NCI-H1694 treated with DMSO at 0.1 percent for 48 hours (cell line): ENCODE results near the gene CECR2.

Experiments used
- DNase-seq: peaks from one replicate; lab custom pipeline; 2025; lab: John Stamatoyannopoulos, UW

Gene CECR2

DNA sequence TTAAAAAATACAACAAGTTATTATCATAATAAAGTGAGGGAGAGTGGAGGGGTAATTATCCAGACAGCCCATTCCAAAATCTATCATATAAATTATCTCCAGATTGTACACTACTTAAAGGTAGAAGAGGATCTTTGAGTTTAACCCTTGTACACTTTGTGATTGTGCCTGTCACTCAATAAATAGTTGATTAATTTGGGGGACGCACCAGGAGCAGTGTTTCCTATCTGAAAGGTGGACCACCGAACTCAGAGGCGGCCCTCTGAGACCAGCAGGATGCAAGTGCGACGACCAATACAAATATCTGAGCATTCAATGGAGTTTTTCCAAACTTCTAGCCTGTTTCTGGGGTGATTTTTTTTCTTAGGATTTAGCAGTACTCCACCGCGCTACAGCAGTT lies 1.1 kb upstream of the CECR2 start:
- DNase-seq = no peak

DNA sequence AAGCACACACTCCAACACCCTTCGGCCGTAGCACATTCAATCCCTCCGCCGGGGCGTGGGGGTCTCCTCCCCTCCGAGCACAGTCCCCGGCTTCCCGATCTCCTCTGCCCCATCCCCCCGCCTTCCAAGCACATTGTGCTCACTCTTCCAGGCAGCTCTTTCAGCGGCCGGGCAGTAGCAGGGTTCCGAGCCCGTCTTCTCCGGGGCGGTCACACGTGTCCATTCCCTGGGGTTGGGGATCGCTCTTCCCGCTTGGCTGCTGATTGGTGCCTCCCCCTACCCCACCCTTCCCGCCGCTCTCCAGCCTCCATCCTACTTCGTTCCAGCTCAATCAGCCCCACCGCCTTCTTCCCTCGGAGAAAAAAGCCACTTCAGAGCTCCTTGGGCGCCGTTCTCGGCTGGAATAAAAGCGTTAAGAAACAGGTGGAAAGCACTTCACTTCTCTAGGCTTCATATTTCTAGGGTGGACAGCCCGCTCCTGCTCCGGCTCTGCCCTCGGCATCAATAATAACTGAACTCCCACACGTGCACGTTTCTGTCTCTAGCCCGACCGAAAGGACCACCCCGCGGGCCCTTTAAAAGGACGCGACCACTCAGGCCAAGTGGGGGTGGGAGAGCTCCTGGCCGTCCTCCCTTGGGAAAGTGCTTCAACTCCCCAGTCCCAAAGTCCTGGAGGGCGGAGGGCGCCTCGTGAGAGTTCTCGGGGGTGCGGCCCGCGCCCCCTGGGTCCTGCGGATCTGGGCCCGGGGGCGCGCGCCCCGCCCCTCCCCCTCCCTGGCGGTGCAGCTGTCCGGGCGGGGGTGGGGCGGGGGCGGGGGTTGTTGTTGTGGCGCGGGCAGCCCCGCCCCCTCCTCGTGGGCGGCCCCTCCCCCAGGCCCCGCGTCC lies 464 bp upstream of the CECR2 start:
- peak; percentile 35 for DNase-seq

DNA sequence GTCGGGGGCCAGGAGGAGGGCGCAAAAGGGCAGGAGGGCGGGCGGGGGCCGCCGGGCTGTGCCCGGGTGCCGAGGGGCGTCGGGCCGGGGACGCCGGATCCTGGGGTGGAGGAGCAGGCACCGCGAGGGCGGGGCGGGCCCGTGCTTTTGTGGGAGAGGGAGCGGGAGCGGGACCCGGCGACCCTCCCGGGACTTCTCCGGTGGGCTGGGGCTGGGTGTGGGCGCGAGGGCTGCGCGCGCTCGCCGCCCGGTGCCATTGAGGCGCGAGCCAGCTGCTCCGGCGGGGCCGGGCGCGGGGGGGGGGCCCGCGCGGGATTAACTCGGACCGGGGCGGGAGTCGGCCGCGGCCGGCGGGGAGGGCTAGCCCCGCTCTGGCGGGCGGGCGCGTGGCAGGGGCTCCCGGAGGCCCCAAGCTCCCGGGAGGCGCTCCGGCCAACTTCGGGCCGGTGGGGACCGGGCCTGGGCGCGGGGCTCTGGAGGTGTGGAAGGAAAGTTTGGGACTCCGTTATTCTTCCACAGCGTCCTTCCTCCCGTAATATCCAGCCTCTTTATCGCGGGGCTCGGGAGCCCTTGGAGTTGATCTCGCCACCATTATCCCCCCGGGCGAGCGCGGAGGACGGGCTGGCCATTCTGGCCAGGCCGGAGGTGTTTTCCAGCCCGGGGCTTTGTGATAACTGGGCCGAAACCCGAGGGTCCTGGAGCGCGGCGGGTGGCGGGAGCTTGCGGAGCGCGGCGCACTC lies 936 bp downstream of the CECR2 start:
- DNase-seq = no peak

DNA sequence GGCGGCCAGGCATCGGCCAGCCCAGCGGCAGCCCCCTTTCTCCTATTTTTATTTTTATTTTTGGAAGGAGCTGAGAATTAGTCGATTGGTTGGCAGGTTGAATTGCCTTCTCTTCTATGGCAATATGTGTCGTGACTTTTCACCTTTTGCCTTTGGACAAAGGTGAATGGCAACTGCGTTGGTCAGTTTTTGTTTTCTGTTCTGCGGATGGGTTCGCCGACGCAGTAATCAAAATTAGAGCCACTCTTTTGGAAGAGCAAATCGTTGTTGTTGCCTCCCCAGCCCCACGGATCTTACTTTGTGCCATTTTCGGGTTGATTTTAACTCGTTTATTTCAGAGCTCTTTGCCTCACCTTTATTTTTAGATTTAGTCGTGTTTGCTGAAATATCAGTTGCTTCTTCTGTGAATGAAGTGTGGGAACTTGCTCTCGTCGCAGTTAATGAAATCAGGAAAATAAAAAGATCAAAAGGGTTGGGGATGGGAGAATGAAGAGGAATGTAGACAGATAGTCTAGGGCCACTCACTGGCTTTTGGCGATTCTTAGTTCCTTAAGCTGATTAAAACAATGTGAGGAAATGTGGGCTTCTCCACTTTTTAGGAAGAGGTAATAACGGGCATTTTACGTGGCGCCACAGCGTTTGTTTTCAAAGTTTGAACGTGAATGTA lies 1.6 kb downstream of the CECR2 start:
- DNase-seq = no peak

DNA sequence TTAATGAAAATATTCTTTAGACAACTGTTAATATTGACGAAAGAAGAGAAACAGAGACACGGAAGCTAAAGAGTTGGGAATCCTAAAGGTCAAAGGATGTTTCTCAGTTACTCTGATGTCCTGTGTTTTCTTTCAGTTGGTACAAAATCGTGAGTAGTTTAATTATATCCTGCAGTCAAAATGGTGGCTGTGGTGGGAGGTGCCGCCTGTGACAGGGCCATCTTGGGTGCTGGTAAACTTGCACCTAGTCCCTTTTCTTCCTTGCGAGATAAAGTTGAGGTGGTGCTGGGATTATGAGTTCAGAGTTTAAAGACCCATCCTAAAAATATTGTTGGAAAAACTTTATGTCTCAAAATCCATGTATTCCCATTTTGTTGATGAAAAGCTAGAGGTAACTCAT lies 2.2 kb downstream of the CECR2 start:
- no peak for DNase-seq

DNA sequence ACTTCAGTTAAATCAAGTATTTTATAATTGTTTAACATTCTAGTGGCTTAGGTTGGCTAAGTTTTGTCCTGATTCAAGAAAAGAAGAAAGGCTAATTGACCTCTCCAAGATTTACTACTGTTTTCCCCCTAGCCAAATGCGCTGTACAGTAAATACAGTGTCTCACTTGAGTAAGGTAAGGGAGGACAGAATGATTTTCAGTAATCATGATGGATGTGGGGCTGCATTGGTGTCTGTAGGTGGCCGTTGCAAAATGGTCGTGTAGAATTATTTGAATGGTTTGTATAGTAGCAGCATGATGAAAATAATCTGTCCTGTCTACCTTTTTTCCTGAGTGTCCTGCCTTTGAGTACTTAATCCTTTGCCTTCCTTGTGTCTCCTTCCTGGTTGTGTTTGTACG lies 4.6 kb downstream of the CECR2 start:
- no peak for DNase-seq

DNA sequence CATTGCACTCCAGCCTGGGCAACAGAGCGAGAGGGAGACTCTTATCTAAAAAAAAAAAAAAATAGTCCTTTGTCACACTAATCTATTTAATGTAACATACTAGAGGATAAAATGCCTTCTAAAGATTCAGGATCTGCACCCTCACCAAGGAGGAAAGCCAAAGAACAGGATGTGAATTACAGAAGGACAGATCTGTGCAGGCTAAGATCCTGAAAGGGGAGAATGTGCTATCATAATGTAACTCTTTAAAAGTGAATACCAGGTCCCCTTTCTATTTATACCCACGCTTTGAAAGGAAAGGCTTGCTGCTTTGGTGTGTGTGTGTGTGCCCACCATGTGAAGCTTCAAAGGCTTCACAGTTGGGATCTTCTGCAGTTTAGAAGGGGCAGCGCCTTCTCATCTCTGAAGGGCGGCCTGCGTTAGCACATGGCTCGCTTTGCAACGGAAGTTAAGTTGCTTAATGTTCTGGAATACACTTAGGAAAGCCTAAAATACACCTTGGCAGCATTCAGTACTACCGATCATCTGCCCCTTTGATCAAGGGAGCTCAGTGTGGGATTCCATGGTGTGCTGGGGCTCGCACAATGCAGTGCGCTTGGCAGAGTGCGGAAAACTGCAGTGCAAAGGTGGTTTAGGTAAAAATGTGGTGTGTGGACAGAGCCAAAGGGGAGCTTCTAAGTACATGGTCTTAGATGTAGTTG lies 6.8 kb downstream of the CECR2 start:
- DNase-seq = no peak

DNA sequence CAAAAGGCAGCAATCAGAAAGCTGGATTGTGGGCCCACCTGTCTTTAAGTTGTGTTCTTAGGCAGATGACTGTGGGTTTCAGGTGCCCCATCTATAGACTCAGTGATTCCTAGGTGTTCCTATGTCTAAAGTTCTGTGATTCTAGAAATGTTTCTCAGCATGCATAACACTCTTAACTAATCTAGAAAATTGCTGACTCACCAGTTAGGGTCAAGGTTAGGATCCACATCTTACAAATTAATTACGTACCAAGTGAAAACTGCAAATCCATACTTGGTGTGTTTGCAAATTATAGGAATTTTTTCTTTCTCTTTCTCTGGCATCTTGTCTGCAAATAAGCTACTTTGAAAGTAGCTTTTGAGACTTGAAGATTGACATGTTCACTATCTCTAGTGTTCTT lies 7.7 kb downstream of the CECR2 start:
- DNase-seq = no peak

DNA sequence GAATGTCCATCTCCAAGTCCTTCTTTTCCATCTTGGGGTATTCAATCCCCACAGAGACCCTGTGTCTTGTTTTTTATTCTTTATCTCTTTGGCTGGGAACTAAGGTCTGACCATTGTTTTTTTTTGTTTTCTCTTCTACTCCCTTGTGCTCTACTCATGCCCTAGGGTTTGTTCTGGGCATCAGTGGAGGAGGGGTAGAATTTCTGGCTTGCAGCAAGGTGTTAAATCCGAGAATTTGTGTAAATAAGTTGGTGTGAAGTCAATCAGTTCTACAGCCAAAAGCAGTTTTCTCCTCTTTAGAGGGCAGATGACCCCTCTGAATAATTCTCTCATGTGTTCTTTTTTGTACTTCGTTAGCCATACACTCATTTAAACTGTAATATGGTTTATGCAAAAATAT lies 10.7 kb downstream of the CECR2 start:
- no peak for DNase-seq

DNA sequence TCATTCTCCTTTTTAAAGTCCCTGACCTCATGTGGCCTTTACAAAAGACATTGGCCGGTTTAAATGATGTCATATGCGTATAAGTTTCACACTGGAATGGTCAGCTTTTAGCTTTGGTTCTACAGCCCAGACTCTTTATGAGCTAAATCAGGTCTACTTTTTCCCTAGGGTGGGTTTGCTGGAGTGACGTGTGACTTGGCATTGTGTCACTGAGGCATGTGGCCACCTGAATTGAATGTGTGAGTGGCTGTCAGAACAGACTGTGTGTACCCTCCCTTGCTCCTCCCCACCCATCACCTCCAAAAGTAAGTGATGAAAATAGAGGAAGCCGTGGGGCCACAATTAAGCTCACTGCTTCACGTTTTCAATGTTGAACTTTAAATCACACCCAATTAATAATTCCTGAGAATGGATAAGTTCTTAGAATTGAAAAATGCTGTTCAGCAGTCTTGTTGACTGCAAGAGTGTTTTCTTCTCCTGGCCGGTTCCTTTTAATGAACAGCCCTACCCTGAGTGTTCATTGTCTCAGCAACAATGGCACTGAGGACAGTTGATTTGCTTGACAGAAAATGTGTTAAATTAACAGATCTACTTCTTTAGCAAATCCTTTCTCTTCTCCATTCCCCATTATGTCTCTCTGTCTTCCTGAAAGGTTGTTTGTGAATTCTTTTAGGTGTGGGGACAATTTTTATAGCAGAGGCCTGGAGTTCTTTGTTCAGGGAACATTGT lies 11.3 kb downstream of the CECR2 start:
- DNase-seq = no peak

DNA sequence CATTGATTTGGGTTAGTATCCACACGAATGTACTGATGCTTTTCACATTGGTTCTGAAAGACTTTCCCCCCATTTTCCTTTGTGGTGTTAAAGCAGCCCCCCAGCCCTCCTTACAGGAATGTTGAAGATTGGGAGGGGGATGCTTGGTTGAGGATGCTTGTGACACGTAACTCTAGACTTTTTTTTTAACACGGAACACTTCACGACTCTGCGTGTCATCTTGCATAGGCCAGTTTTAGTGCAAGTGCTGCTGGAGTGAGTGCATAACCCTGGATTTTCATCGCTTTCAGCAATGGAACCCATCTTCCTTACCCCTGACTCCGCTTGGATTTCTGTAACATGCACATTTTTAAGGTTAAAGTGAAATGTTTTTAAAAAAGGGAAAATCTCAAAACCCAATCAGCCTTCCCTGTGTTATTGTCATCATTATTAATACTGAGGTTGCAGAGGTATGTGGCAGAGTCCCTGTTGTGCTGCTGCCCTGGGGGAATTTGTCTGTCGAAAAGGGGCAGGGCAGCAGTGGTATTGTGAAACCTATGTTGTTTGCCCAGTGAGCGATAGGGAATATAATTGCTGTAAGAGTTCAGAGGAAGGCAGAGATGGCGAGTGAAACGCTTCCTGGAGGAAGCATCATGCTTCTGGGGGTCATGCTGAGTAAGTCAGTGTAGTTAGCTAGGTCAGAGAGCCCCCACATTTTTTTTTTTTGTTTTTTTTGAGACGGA lies 12.1 kb downstream of the CECR2 start:
- DNase-seq = no peak

DNA sequence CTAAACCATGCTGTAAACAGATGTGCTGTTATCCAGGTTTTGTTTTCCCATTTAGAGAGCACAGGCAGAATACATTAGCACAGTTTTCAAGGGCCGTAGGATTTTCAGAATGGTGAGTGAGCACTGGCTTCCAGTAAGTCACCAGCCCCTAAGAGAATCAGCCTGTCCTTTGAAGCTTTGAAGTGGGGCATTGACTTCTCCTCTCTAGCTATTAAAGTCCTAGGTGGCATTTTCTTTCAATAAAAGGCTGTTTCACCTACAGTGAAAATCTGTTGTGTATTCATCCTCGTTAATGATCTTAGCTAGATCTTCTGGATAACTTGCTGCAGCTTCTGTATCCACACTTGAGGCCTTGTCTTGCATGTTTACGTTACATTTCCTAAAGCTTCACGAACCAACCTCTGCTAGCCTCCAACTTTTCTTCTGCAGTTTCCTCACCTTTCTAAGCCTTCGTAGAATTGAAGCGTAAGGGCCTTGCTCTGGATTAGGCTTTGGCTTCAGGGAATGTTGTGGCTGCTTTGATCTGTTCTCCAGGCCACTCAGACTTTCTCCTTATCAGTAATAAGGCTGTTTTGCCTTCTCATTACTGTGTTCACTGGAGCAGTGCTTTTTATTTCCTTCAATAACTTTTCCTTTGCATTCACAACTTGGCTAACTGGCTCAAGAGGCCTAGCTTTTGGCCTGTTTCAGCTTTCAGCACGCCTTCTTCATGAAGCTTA lies 15.5 kb downstream of the CECR2 start:
- DNase-seq = no peak

DNA sequence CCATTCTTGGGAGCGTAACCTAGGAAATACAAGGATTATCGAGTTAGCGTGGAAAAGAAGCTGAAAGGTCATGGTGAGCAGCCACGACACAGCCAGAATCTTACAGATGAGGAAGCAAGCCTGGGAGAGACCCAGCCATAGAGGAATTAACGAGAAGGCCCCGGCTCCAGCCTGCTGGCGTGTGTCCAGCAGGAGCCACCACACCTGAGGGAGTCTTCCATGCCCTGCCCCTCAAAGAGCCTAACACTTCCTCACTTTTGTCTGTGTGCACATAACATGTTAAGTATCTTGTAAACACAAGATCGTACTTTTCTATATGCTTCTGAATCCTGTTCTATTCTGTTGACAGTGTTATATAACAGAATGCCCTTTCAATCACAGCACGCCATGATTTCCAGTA lies 18.1 kb downstream of the CECR2 start:
- DNase-seq = no peak

DNA sequence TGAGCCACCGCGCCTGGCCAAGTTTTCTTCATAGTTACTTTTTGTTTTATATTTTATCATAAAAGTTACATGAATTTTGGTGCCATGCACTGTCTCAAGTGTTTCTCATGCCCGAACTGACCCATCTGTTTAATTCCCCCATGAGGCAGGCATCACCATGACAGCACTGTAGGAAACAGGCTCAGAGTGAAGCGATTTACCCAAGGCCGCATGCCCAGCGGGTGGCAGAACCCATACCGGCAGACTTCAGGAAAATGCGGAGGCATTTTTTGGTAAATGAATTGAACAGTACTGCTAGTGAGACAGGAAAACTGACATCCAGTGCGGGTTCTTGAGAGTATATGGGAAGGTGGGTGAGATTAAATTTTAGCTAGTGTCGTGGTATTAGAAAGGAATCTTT lies 19.0 kb downstream of the CECR2 start:
- DNase-seq = no peak

DNA sequence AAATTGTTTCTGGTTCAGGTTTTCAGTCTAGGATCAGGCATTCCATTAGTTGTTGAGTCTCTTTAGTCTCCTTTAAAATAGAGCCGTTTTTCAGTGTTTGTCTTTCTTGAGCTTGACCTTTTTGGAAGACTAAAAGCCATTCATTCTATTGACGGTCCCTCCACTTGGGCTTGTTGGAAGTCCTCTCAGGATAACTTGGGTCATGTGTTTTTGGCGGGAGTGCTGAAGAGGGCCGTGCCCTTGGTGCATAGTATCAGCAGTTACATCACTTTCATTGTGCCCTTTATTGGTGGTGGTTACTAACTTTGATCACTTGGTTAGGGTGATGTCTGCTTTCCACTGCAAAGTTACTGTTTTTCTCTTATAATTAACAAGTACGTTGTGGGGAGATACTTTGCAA lies 20.8 kb downstream of the CECR2 start:
- no peak for DNase-seq

DNA sequence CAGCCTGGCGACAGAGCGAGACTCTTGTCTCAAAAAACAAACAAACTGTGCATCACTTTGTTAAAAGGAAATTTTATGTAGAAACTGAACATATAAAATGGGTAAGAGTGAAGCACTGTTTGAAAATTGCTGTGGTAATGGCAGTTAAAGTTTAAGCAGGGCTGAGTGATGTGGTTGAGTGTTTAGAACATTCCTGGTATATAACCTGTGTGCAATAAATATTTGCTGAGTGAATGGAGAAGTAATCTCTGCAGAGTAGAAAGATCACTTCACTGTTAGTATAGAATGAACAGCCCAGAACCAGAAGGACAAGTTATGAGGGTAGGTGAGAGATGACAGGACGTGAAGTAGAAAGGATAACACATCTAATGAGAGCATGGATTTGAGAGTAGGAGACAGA lies 27.3 kb downstream of the CECR2 start:
- no peak for DNase-seq

DNA sequence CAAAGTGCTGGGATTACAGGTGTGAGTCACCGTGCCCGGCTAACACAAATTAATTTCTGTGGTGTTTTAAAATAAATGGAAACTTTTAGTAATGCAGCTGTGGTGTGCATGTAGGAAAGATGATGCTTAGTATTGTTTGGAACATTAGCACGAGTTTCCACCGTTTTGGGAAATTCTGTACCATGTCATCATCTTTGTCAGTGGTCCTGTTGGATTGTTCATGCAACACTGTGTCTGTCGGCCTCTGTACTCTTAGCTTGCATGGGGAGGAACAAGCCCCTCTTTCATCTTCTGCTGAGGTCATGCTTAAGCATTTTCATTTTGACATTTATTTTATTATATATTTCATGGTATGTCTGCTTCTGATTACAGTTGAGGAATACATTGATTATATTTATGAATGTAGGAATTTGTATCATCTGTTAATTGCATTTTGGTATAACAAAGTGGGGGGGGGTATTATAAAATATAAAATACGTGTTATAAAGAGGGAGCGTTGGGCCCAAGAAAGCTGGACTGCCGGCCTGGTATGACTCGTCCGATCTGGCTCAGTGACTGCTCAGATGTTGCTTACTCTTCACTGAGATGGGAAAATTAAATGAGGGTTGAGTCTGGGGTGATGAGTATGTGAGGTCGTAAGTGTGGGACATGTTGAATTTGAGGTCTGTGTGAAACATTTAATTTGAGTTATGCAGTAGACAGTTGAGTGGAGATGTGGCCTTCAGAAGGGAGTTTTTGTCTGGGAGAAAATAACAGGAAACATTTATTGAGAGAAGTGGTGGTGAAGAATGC lies 28.7 kb downstream of the CECR2 start:
- DNase-seq = no peak

DNA sequence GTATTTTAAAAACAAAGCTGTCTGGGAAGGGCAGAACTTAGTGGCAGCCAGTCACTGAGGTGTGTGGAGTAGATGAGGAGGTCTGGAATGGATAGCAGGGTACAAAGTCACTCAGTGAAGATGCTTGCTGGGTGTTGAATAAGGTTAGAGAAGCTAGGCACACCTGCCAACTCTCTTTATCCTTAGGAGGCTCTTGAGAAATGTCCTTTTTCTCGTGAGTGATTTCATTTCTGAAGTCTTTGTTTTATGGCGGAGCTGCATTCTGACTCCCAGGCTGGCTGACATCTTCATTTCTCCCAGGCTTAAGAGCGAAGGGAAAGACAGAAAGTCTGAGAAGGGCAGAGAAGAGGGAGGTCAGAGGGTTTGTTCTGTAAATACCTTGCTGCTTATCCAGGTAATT lies 31.0 kb downstream of the CECR2 start:
- DNase-seq = no peak

DNA sequence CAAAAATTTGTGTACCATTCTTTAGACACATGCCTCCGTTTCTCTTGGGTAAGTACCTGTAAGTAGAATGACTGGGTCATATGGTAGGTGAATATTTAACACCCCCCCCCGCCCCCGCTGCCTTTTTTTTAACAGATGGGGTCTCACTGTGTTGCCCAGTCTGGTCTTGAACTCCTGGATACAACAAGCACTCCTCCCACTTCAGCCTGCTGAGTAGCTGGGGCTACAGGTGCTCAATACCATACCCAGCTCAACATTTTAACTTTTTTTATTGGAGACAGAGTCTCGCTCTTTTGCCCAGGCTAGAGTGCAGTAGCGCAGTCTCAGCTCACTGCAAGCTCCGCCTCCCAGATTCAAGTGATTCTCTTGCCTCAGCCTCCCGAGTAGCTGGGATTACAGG lies 32.5 kb downstream of the CECR2 start:
- no peak for DNase-seq

DNA sequence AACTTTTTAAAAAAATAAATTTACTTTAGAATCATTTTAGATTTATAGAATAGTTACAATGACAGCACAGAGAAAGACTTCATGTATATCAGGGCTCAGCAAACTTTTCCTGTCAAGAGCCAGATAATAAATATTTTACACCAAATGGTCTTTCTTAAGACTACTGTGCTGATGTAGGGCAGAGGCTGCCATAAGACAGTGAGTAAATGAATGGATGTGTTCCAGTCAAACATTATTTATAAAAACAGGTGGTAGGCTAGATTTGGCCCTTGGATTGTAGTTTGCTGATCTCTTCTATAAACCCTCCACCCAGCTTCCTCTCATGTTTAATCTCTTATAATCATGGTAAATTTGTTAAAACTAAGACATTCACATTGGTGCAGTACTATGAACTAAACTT lies 33.0 kb downstream of the CECR2 start:
- no peak for DNase-seq
